IMR-90 (cell line): ENCODE measurements around the gene SLC26A11. TPM values are rescaled to one million over a fixed set of nuclear protein-coding genes. Genes with fewer than 3 reads are reported as not detected.
A peak's percentile ranks its signal among the peaks of the same experiment; 100 is the strongest.

ENCODE experiments used
- ATAC-seq: fragments of 200-7000 bp; cut with Tn5 transposase; 2 replicates; pipeline ENCODE4 v1.9.1; 2020; ENCODE audit warnings: low read depth, mild to moderate bottlenecking, moderate library complexity
- BruUV-seq: library from RNA; stranded (reverse); fragments of 400-500 nt; replicated peaks from 2 replicates; lab custom pipeline; 2021; lab: Mats Ljungman, UMichigan
- CTCF ChIA-PET: fragments of 300-600 bp; formaldehyde crosslinking; extraction: SDS; loops from one replicate; lab custom pipeline; 2021; ENCODE audit warnings: antibody characterized with exemption; lab: Yijun Ruan, JAX
- POLR2A ChIA-PET: fragments of 300-600 bp; sonication (Branson Sonifier 250); formaldehyde crosslinking; loops from one replicate; lab custom pipeline; 2022; ENCODE audit warnings: antibody characterized with exemption; ENCODE audit not compliant: unreplicated experiment; lab: Charles Lee
- DNase-seq: peaks from one replicate; pipeline ENCODE4 v3.0.0; 2013
- H2AFZ ChIP-seq: replicated peaks from 2 replicates; pipeline ENCODE3; 2013; ENCODE audit warnings: low read length, mild to moderate bottlenecking; ENCODE audit not compliant: poor library complexity
- H2AK5ac ChIP-seq: 2 replicates; pipeline ENCODE4 v1.6.1; 2013; ENCODE audit warnings: low read depth, low read length, inconsistent platforms
- H2AK9ac ChIP-seq: replicated peaks from 2 replicates; pipeline ENCODE3; 2013; ENCODE audit warnings: mild to moderate bottlenecking, low read depth, low read length, moderate library complexity; ENCODE audit not compliant: poor library complexity
- H2BK120ac ChIP-seq: 2 replicates; pipeline ENCODE4 v1.6.1; 2013; ENCODE audit warnings: low read depth, low read length, inconsistent platforms
- H2BK15ac ChIP-seq: 3 replicates; pipeline ENCODE4 v1.6.1; 2013; ENCODE audit warnings: low read depth, low read length, inconsistent platforms
- H2BK20ac ChIP-seq: 2 replicates; pipeline ENCODE4 v1.6.1; 2013; ENCODE audit warnings: low read depth, mild to moderate bottlenecking, inconsistent platforms, low read length, moderate library complexity
- H2BK5ac ChIP-seq: 2 replicates; pipeline ENCODE4 v1.6.1; 2013; ENCODE audit warnings: mild to moderate bottlenecking, low read depth, low read length, inconsistent platforms; ENCODE audit not compliant: poor library complexity, severe bottlenecking
- H3K14ac ChIP-seq: replicated peaks from 2 replicates; pipeline ENCODE4 v1.6.1; 2013; ENCODE audit warnings: low read depth, low read length, inconsistent platforms
- H3K18ac ChIP-seq: 2 replicates; pipeline ENCODE4 v1.6.1; 2013; ENCODE audit warnings: low read depth, low read length, control low read depth
- H3K23ac ChIP-seq: 2 replicates; pipeline ENCODE4 v1.6.1; 2013; ENCODE audit warnings: low read depth, low read length, inconsistent platforms
- H3K27ac ChIP-seq: 2 replicates; pipeline ENCODE4 v1.5.1; 2013; ENCODE audit warnings: mild to moderate bottlenecking, control low read depth, low read length; ENCODE audit not compliant: insufficient read depth
- H3K27me3 ChIP-seq: 2 replicates; pipeline ENCODE4 v1.6.1; 2013; ENCODE audit warnings: low read length; ENCODE audit not compliant: control insufficient read depth, insufficient read depth
- H3K36me3 ChIP-seq: 2 replicates; pipeline ENCODE4 v1.6.1; 2013; ENCODE audit warnings: low read length, mixed read lengths; ENCODE audit not compliant: control insufficient read depth, insufficient read depth
- H3K4ac ChIP-seq: 2 replicates; pipeline ENCODE4 v1.6.1; 2013; ENCODE audit warnings: low read depth, low read length, inconsistent platforms
- H3K4me1 ChIP-seq: 2 replicates; pipeline ENCODE4 v1.6.1; 2013; ENCODE audit warnings: low read length, mixed read lengths; ENCODE audit not compliant: control insufficient read depth, insufficient read depth
- H3K4me2 ChIP-seq: 2 replicates; pipeline ENCODE4 v1.6.1; 2013; ENCODE audit warnings: low read depth, mild to moderate bottlenecking, control low read depth, low read length, moderate library complexity
- H3K4me3 ChIP-seq: 2 replicates; pipeline ENCODE4 v1.5.1; 2013; ENCODE audit warnings: low read depth, mild to moderate bottlenecking, control low read depth, low read length, moderate library complexity; ENCODE audit not compliant: insufficient read depth
- H3K56ac ChIP-seq: 2 replicates; pipeline ENCODE4 v1.6.1; 2013; ENCODE audit warnings: low read length, inconsistent platforms; ENCODE audit not compliant: insufficient read depth; ENCODE audit errors: extremely low read depth
- H3K79me1 ChIP-seq, 2 experiments: 2 replicates each; pipeline ENCODE4 v1.6.1; 2013; ENCODE audit warnings: low read length in 2 of 2, inconsistent platforms in 1 of 2, low read depth in 1 of 2
- H3K9ac ChIP-seq: 2 replicates; pipeline ENCODE4 v1.6.1; 2013; ENCODE audit warnings: low read depth, low read length, control low read depth
- H3K9me1 ChIP-seq: 2 replicates; pipeline ENCODE4 v1.6.1; 2013; ENCODE audit warnings: low read length, inconsistent platforms; ENCODE audit not compliant: insufficient read depth
- H3K9me3 ChIP-seq: 2 replicates; pipeline ENCODE4 v1.6.1; 2013; ENCODE audit warnings: low read length; ENCODE audit not compliant: control insufficient read depth, insufficient read depth
- H4K20me1 ChIP-seq: 2 replicates; pipeline ENCODE4 v1.6.1; 2013; ENCODE audit warnings: low read length, inconsistent platforms; ENCODE audit not compliant: insufficient read depth
- H4K5ac ChIP-seq: 2 replicates; pipeline ENCODE4 v1.6.1; 2013; ENCODE audit warnings: mild to moderate bottlenecking, low read depth, low read length, control low read depth
- H4K8ac ChIP-seq, 2 experiments: 2 replicates each; pipeline ENCODE4 v1.6.1; 2013; ENCODE audit warnings: low read depth in 2 of 2, low read length in 2 of 2, control low read depth in 1 of 2, inconsistent platforms in 1 of 2
- H4K91ac ChIP-seq: 2 replicates; pipeline ENCODE4 v1.6.1; 2013; ENCODE audit warnings: low read depth, low read length, inconsistent platforms; ENCODE audit not compliant: insufficient read depth
- MAZ ChIP-seq: IDR thresholded peaks from 2 replicates; pipeline ENCODE4 v1.6.1; 2012; ENCODE audit warnings: low read depth, mild to moderate bottlenecking, low read length, improper control_type of control experiment, moderate library complexity, borderline replicate concordance
- POLR2A ChIP-seq: IDR thresholded peaks from 2 replicates; pipeline ENCODE4 v1.6.1; 2012; ENCODE audit warnings: mild to moderate bottlenecking, low read depth, low read length
- WGBS, 2 experiments: methylation state at CpG; one replicate each; pipeline versions ENCODE4 v1.1.5 to v1.1.7; 2013; ENCODE audit warnings: missing lambda C conversion rate in 2 of 2; ENCODE audit not compliant: insufficient read length in 1 of 2; ENCODE audit errors: extremely low coverage in 2 of 2; 5-methylcytosine and 5-hydroxymethylcytosine counted together
- dilution Hi-C: fragments of 300-500 bp; cut with HindIII; formaldehyde crosslinking; loops from one replicate; pipeline ENCODE4 v1.14.3; 2018; ENCODE audit warnings: low sequenced_read_pairs; ENCODE audit not compliant: unreplicated experiment
- in situ Hi-C: fragments of 300-500 bp; cut with MboI; formaldehyde crosslinking; loops from 3 replicates; pipeline ENCODE4 v1.14.3; 2019; ENCODE audit warnings: low sequenced_read_pairs, inconsistent platforms, mixed read lengths
- intact Hi-C: fragments of 100-400 bp; cut with micrococcal nuclease; formaldehyde crosslinking; loops from 2 replicates; pipeline ENCODE4 v1.10.0; 2022
- polyA plus RNA-seq, 3 experiments: library from polyadenylated mRNA; depleted of rRNA; stranded (reverse); fragments of >200 nt; gene quantifications; 2 replicates each; pipeline ENCODE4 v1.2.3, GENCODE V29; 2012; ENCODE audit warnings: low replicate concordance in 1 of 3
- total RNA-seq: library from RNA; depleted of rRNA; stranded (reverse); fragments of >200 nt; gene quantifications from 2 replicates; pipeline ENCODE4 v1.2.3, GENCODE V29; 2012

SLC26A11 gene
- total and polyA plus RNA-seq, 2 of the 4 experiments (the other 2 are of a cell fraction): 3.2 to 15.6 TPM

GRCh38 chr17:80220736-80221215 is 549 bp downstream of the SLC26A11 start:
- no peak overlapping the region for H4K91ac ChIP-seq
- H2AK5ac ChIP-seq: no peak overlapping the region
- peak overlapping the region; percentile 94 for H2AFZ ChIP-seq
- ChIA-PET POLR2A (no interaction called here), CTCF (no interaction called here)
- no peak overlapping the region for H2BK20ac ChIP-seq
- peak overlapping the region; percentile 46; the same call in 1 of the 2 replicates for H3K27ac ChIP-seq
- DNase-seq: no peak
- no peak overlapping the region for H3K18ac ChIP-seq
- H3K27me3 ChIP-seq: no peaks in the 10 kb centered on the region
- H4K8ac ChIP-seq: no peak overlapping the region
- WGBS, 2 experiments: 9% methylated on average over 16 of the region's 41 CpGs; no CpG with 5 or more reads in 1 of the 2 experiments
- TF ChIP-seq MAZ (peak; percentile 50; the same call in 1 of the 2 replicates), POLR2A (no peak)
- peak overlapping the region; percentile 67 for H3K4me3 ChIP-seq
- H3K9me3 ChIP-seq: no peaks in the 10 kb centered on the region
- ATAC-seq: peak; percentile 45
- H2AK9ac ChIP-seq: peak overlapping the region; percentile 97
- 0 out of 2 replicates have a peak overlapping the region, but pooled peaks have one; percentile 45 for H3K14ac ChIP-seq
- no peak overlapping the region for H2BK5ac ChIP-seq
- no TSS peak for BruUV-seq
- peaks cover 30% of the 10 kb centered on the region for H3K36me3 ChIP-seq
- peaks cover 30% of the 10 kb centered on the region for H3K9me1 ChIP-seq
- peaks cover 6% of the 10 kb centered on the region; the same call in 1 of the 2 replicates for H3K4me1 ChIP-seq
- in situ Hi-C loops (no loop called here), dilution Hi-C loops (no loop called here), intact Hi-C loops (loop anchor here (5.0 kb wide), 1 partner anchor 42 kb away; the partner anchor contains the start of gene RNF213)
- H3K9ac ChIP-seq: peak overlapping the region; percentile 40
- H2BK15ac ChIP-seq: no peak overlapping the region
- no peak overlapping the region for H2BK120ac ChIP-seq
- H3K23ac ChIP-seq: peak overlapping the region; percentile 17; the same call in 1 of the 2 replicates
- no peak overlapping the region for H4K5ac ChIP-seq
- H3K56ac ChIP-seq: no peak overlapping the region; the same call in 1 of the 2 replicates
- peak overlapping the region; percentile 11; the same call in 1 of the 2 replicates for H3K4ac ChIP-seq
- peaks cover 30% of the 10 kb centered on the region for H4K20me1 ChIP-seq
- H3K4me2 ChIP-seq: peak overlapping the region; percentile 33
- H3K79me1 ChIP-seq: peaks cover 22 to 65% of the 10 kb centered on the region in 2 experiments
